H1 (cell line): ENCODE results near the gene POPDC2. TPM values are rescaled to one million over a fixed set of nuclear protein-coding genes. Genes with fewer than 3 reads are reported as not detected.

ENCODE experiments used
- CTCF ChIA-PET: fragments of 300-600 bp; sonication (Branson Sonifier 250); formaldehyde crosslinking; loops from one replicate; lab custom pipeline; 2021; ENCODE audit not compliant: partially characterized antibody; lab: Charles Lee
- POLR2A ChIA-PET: fragments of 300-600 bp; sonication (Branson Sonifier 250); formaldehyde crosslinking; loops from one replicate; lab custom pipeline; 2021; ENCODE audit warnings: inconsistent platforms; ENCODE audit not compliant: partially characterized antibody; lab: Charles Lee
- DNase-seq, 2 experiments: peaks; one replicate each; pipeline versions ENCODE4 v3.0.0 to v3.0.0-alpha.2; 2010 to 2022; ENCODE audit warnings: low spot score in 2 of 2, low read depth in 1 of 2, mixed read lengths in 1 of 2
- FAIRE-seq: peaks from 2 replicates; lab custom pipeline; 2011; peaks lifted over from hg19 to GRCh38; lab: Jason Lieb, UNC
- H2AFZ ChIP-seq: 2 replicates; pipeline ENCODE4 v1.8.1; 2012; ENCODE audit warnings: low read length, inconsistent platforms
- H2AK5ac ChIP-seq: 2 replicates; pipeline ENCODE4 v1.6.1; 2013; ENCODE audit warnings: low read depth, low read length
- H2BK120ac ChIP-seq: replicated peaks from 2 replicates; pipeline ENCODE3; 2013; ENCODE audit warnings: low read depth, low read length, inconsistent platforms
- H2BK12ac ChIP-seq: 2 replicates; pipeline ENCODE4 v1.6.1; 2013; ENCODE audit warnings: low read depth, low read length
- H2BK15ac ChIP-seq: 2 replicates; pipeline ENCODE4 v1.6.1; 2013; ENCODE audit warnings: low read length
- H2BK20ac ChIP-seq: 2 replicates; pipeline ENCODE4 v1.6.1; 2013; ENCODE audit warnings: low read length
- H2BK5ac ChIP-seq: 2 replicates; pipeline ENCODE4 v1.6.1; 2013; ENCODE audit warnings: low read depth, low read length
- H3K14ac ChIP-seq: 2 replicates; pipeline ENCODE4 v1.6.1; 2013; ENCODE audit warnings: inconsistent platforms; ENCODE audit not compliant: insufficient read length
- H3K18ac ChIP-seq: 2 replicates; pipeline ENCODE4 v1.6.1; 2013; ENCODE audit warnings: low read length; ENCODE audit errors: extremely low read depth
- H3K23ac ChIP-seq: 2 replicates; pipeline ENCODE4 v1.6.1; 2013; ENCODE audit warnings: inconsistent platforms; ENCODE audit not compliant: insufficient read length
- H3K23me2 ChIP-seq: 2 replicates; pipeline ENCODE4 v1.6.1; 2013; ENCODE audit warnings: low read depth, low read length
- H3K27ac ChIP-seq: 2 replicates; pipeline ENCODE4 v1.6.1; 2011; ENCODE audit warnings: low read depth, low read length, inconsistent platforms
- H3K27me3 ChIP-seq, 4 experiments: replicated peaks in 1 of 4; 1 replicate in 1 of 4; 2 replicates in 3 of 4; pipeline versions ENCODE4 v1.6.1 to v1.8.1; 2011 to 2013; ENCODE audit warnings: low read length in 3 of 4, mild to moderate bottlenecking in 3 of 4, inconsistent platforms in 2 of 4, mixed read lengths in 2 of 4, moderate library complexity in 1 of 4; ENCODE audit not compliant: control insufficient read depth in 3 of 4, insufficient read depth in 3 of 4; ENCODE audit errors: extremely low read depth in 1 of 4
- H3K36me3 ChIP-seq, 4 experiments: 2 replicates each; pipeline versions ENCODE4 v1.6.1 to v1.8.1; 2011 to 2013; ENCODE audit warnings: mild to moderate bottlenecking in 4 of 4, low read length in 3 of 4, moderate library complexity in 2 of 4, control low read depth in 1 of 4, inconsistent platforms in 1 of 4; ENCODE audit not compliant: insufficient read depth in 4 of 4, control insufficient read depth in 2 of 4
- H3K4ac ChIP-seq: replicated peaks from 2 replicates; pipeline ENCODE3; 2013; ENCODE audit warnings: low read length, low read depth, mixed read lengths, inconsistent platforms; ENCODE audit not compliant: insufficient read length
- H3K4me1 ChIP-seq, 4 experiments: replicated peaks in 1 of 4; 1 replicate in 1 of 4; 2 replicates in 3 of 4; pipeline versions ENCODE4 v1.6.1 to v1.8.1; 2011 to 2013; ENCODE audit warnings: low read length in 3 of 4, inconsistent platforms in 2 of 4, mixed read lengths in 1 of 4; ENCODE audit not compliant: insufficient read depth in 4 of 4, control insufficient read depth in 3 of 4
- H3K4me2 ChIP-seq, 2 experiments: 2 replicates each; pipeline versions ENCODE4 v1.6.1 to v1.8.1; 2011 to 2013; ENCODE audit warnings: low read depth in 2 of 2, low read length in 2 of 2, control low read depth in 1 of 2, inconsistent platforms in 1 of 2, mild to moderate bottlenecking in 1 of 2; ENCODE audit not compliant: insufficient read depth in 1 of 2
- H3K4me3 ChIP-seq, 4 experiments: fragments of 200-600, 300-600 bp in 1 of 4; sonication (generic), shearing (Covaris generic), sonication (Bioruptor Twin) in 1 of 4; 2 replicates each; pipeline versions ENCODE4 v1.5.1 to v1.8.1; 2011 to 2016; ENCODE audit warnings: low read length in 4 of 4, low read depth in 3 of 4, control low read depth in 2 of 4, inconsistent platforms in 2 of 4, mild to moderate bottlenecking in 2 of 4, mixed read lengths in 1 of 4, moderate library complexity in 1 of 4; ENCODE audit not compliant: insufficient read depth in 2 of 4; ENCODE audit errors: extremely low read depth in 1 of 4
- H3K56ac ChIP-seq: replicated peaks from 2 replicates; pipeline ENCODE3; 2013; ENCODE audit warnings: low read depth, mild to moderate bottlenecking, mixed read lengths, low read length, inconsistent platforms; ENCODE audit not compliant: insufficient read length
- H3K79me1 ChIP-seq: 2 replicates; pipeline ENCODE4 v1.6.1; 2013; ENCODE audit warnings: low read depth, low read length, control low read depth
- H3K79me2 ChIP-seq, 2 experiments: 2 replicates each; pipeline versions ENCODE4 v1.6.1 to v1.8.1; 2012 to 2013; ENCODE audit warnings: low read length in 2 of 2, mild to moderate bottlenecking in 2 of 2, inconsistent platforms in 1 of 2; ENCODE audit not compliant: insufficient read depth in 2 of 2, control insufficient read depth in 1 of 2
- H3K9ac ChIP-seq, 4 experiments: replicated peaks in 1 of 4; 1 replicate in 1 of 4; 2 replicates in 3 of 4; pipeline versions ENCODE4 v1.6.1 to v1.8.1; 2011 to 2013; ENCODE audit warnings: low read depth in 3 of 4, low read length in 3 of 4, control low read depth in 2 of 4, mild to moderate bottlenecking in 2 of 4, moderate library complexity in 2 of 4, inconsistent platforms in 1 of 4; ENCODE audit errors: extremely low read depth in 1 of 4
- H3K9me3 ChIP-seq, 2 experiments: 2 replicates each; pipeline versions ENCODE4 v1.6.1 to v1.8.1; 2012 to 2013; ENCODE audit warnings: mild to moderate bottlenecking in 2 of 2, moderate library complexity in 2 of 2, control low read depth in 1 of 2, inconsistent platforms in 1 of 2, low read depth in 1 of 2, low read length in 1 of 2, mixed read lengths in 1 of 2; ENCODE audit not compliant: insufficient read depth in 2 of 2
- H4K20me1 ChIP-seq, 2 experiments: replicated peaks in 1 of 2; 2 replicates each; pipeline versions ENCODE3 to v1.8.1; 2011 to 2013; ENCODE audit warnings: inconsistent platforms in 2 of 2, low read length in 2 of 2, mild to moderate bottlenecking in 1 of 2; ENCODE audit not compliant: insufficient read depth in 2 of 2, control insufficient read depth in 1 of 2
- H4K5ac ChIP-seq: 2 replicates; pipeline ENCODE4 v1.6.1; 2013; ENCODE audit warnings: low read length, low read depth, mixed read lengths, inconsistent platforms; ENCODE audit not compliant: insufficient read length
- H4K8ac ChIP-seq: 2 replicates; pipeline ENCODE4 v1.8.0; 2013; ENCODE audit warnings: mild to moderate bottlenecking, moderate library complexity, low read length, inconsistent platforms; ENCODE audit not compliant: insufficient read depth; ENCODE audit errors: extremely low read depth
- H4K91ac ChIP-seq: replicated peaks from 2 replicates; pipeline ENCODE3; 2013; ENCODE audit warnings: low read length, mixed read lengths, inconsistent platforms; ENCODE audit not compliant: insufficient read length
- BRCA1 ChIP-seq: IDR thresholded peaks from 2 replicates; pipeline ENCODE4 v1.6.1; 2012; ENCODE audit warnings: low read depth, low read length, improper control_type of control experiment
- CEBPB ChIP-seq: IDR thresholded peaks from 2 replicates; pipeline ENCODE4 v1.6.1; 2012; ENCODE audit warnings: low read depth, low read length
- CTBP2 ChIP-seq: IDR thresholded peaks from 2 replicates; pipeline ENCODE4 v1.7.0; 2011; ENCODE audit warnings: borderline replicate concordance, mild to moderate bottlenecking, moderate library complexity, mixed read lengths, low read length; ENCODE audit not compliant: insufficient read depth, insufficient read length
- JUND ChIP-seq: IDR thresholded peaks from 2 replicates; pipeline ENCODE4 v1.6.1; 2011; ENCODE audit warnings: mild to moderate bottlenecking, improper control_type of control experiment, low read length
- MAFK ChIP-seq: IDR thresholded peaks from 2 replicates; pipeline ENCODE4 v1.6.1; 2012; ENCODE audit warnings: low read depth, mild to moderate bottlenecking, improper control_type of control experiment, low read length
- RAD21 ChIP-seq, 2 experiments: IDR thresholded peaks in 1 of 2; conservative IDR thresholded peaks in 1 of 2; 2 replicates each; pipeline ENCODE4 v1.6.1; 2011; ENCODE audit warnings: low read depth in 2 of 2, low read length in 2 of 2, improper control_type of control experiment in 1 of 2, inconsistent platforms in 1 of 2, mild to moderate bottlenecking in 1 of 2, moderate library complexity in 1 of 2
- RFX5 ChIP-seq: IDR thresholded peaks from 2 replicates; pipeline ENCODE4 v1.6.1; 2011; ENCODE audit warnings: low read depth, low read length, improper control_type of control experiment, borderline replicate concordance
- SIRT6 ChIP-seq: IDR thresholded peaks from one replicate; pipeline ENCODE4 v1.7.1; 2012; ENCODE audit warnings: low read length, inconsistent platforms
- SP1 ChIP-seq: IDR thresholded peaks from 2 replicates; pipeline ENCODE4 v1.6.1; 2011; ENCODE audit warnings: low read depth, low read length
- SUZ12 ChIP-seq: fragments of 200-600 bp; sonication (generic); IDR thresholded peaks from 2 replicates; pipeline ENCODE4 v1.6.1; 2012; ENCODE audit warnings: mild to moderate bottlenecking, inconsistent platforms, low read length, moderate library complexity, mixed read lengths
- YY1 ChIP-seq: IDR thresholded peaks from 2 replicates; pipeline ENCODE4 v1.6.1; 2011; ENCODE audit warnings: low read depth, mild to moderate bottlenecking, low read length
- WGBS, 2 experiments: shearing (Covaris generic) in 1 of 2; methylation state at CpG; one replicate each; pipeline versions ENCODE4 v1.1.6 to v1.1.7; 2013 to 2015; ENCODE audit warnings: low lambda C conversion rate in 2 of 2, mixed read lengths in 2 of 2, inconsistent platforms in 1 of 2, low coverage in 1 of 2, missing lambda C conversion rate in 1 of 2; ENCODE audit not compliant: insufficient replicate concordance in 2 of 2, insufficient coverage in 1 of 2, insufficient read length in 1 of 2; ENCODE audit errors: extremely low coverage in 1 of 2, missing lambda C conversion rate in 1 of 2; 5-methylcytosine and 5-hydroxymethylcytosine counted together
- polyA plus RNA-seq, 7 experiments: library from polyadenylated mRNA; depleted of rRNA in 3 of 7; stranded (reverse) in 5 of 7; unstranded in 2 of 7; fragments of >200 nt in 5 of 7; fragments of 200-250 nt in 2 of 7; gene quantifications; 1 replicate in 5 of 7; 2 replicates in 1 of 7; 4 replicates in 1 of 7; pipeline versions ENCODE4 v1.2.1 to v1.2.3, GENCODE V29; 2011 to 2013; ENCODE audit warnings: missing spikeins in 2 of 7, mixed read lengths in 2 of 7
- total RNA-seq: library from RNA; stranded (reverse); fragmentation: NEBNext Ultra II Directional; extraction: Animal tissue kit (Norgen Biotek cat#: 25700); gene quantifications from 2 replicates; pipeline ENCODE4 v1.2.1, GENCODE V29; 2021
- TF ChIP-seq, protein P1 (sequence below), 3 experiments: IDR thresholded peaks; 1 replicate in 2 of 3; 2 replicates in 1 of 3; pipeline versions ENCODE4 v1.5.1 to v1.6.1; 2011; ENCODE audit warnings: low read length in 3 of 3, mild to moderate bottlenecking in 3 of 3, inconsistent platforms in 2 of 3, low read depth in 1 of 3, moderate library complexity in 1 of 3; ENCODE audit not compliant: insufficient read depth in 1 of 3; ENCODE audit errors: control extremely low read depth in 1 of 3

POPDC2 gene
- total and polyA plus RNA-seq, 2 of the 8 experiments (the other 6 are each of a cell fraction or from before 2014, with no cell fraction given), result 0.65 to 1.1 TPM

- Histone ChIP-seq H3K27me3 (no peaks in the 10 kb centered on the region), H3K9ac (no peak overlapping the region), H3K4me2 (no peak overlapping the region), H2BK120ac (no peak overlapping the region), H3K4me3 (no peak overlapping the region), H3K4me1 (no peaks in the 10 kb centered on the region), H3K18ac (no peak overlapping the region), H2AK5ac (no peak overlapping the region), H4K91ac (no peak overlapping the region), H2BK12ac (no peak overlapping the region), H2AFZ (no peak overlapping the region), H3K79me2 (no peaks in the 10 kb centered on the region), H4K5ac (no peak overlapping the region), H2BK15ac (no peak overlapping the region), H3K23me2 (no peaks in the 10 kb centered on the region), H3K36me3 (no peaks in the 10 kb centered on the region), H4K8ac (no peak overlapping the region), H2BK20ac (no peak overlapping the region), H3K56ac (no peak overlapping the region), H4K20me1 (no peaks in the 10 kb centered on the region), H3K27ac (no peak overlapping the region), H2BK5ac (no peak overlapping the region), H3K4ac (no peak overlapping the region), H3K9me3 (no peaks in the 10 kb centered on the region), H3K79me1 (no peaks in the 10 kb centered on the region), H3K14ac (no peak overlapping the region), H3K23ac (no peak overlapping the region)
- FAIRE-seq, result no peak
- DNase-seq, result no peak
- CTCF ChIA-PET, result interaction anchor here (0.9 to 2.7 kb wide), 4 partner anchors 11 to 35 kb away, joined by 3 to 9 read pairs (median 6); no protein-coding TSS in a partner anchor
- POLR2A ChIA-PET, result no interaction called here
- WGBS, 2 experiments, result 92% methylated on average over 10 of the region's 10 CpGs; no CpG with 5 or more reads in 1 of the 2 experiments
- TF ChIP-seq JUND (no peak), SUZ12 (no peak), RAD21 (IDR thresholded peaks at IDR 0.05 in 1 of 2, conservative IDR thresholded peaks at IDR 0.05 in 1 of 2; ENCODE audit: low read depth in 2 of 2, low read length in 2 of 2) (peak; percentile 15 to 24; a peak in 3 of 4 replicates), SIRT6 (no peak), RFX5 (no peak), CTBP2 (no peak), BRCA1 (no peak), YY1 (no peak), SP1 (no peak), MAFK (no peak), CEBPB (no peak)
- TF ChIP-seq, protein P1, sequence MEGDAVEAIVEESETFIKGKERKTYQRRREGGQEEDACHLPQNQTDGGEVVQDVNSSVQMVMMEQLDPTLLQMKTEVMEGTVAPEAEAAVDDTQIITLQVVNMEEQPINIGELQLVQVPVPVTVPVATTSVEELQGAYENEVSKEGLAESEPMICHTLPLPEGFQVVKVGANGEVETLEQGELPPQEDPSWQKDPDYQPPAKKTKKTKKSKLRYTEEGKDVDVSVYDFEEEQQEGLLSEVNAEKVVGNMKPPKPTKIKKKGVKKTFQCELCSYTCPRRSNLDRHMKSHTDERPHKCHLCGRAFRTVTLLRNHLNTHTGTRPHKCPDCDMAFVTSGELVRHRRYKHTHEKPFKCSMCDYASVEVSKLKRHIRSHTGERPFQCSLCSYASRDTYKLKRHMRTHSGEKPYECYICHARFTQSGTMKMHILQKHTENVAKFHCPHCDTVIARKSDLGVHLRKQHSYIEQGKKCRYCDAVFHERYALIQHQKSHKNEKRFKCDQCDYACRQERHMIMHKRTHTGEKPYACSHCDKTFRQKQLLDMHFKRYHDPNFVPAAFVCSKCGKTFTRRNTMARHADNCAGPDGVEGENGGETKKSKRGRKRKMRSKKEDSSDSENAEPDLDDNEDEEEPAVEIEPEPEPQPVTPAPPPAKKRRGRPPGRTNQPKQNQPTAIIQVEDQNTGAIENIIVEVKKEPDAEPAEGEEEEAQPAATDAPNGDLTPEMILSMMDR (IDR thresholded peaks at IDR 0.05; ENCODE audit: control extremely low read depth in 1 of 3, insufficient read depth in 1 of 3, low read depth in 1 of 3, low read length in 3 of 3), result peak in 1 of 3 experiments; percentile 14; a peak in 2 of 4 replicates
Measured at GRCh38 chr3:119635719-119636118, 24.7 kb downstream of the POPDC2 start.
